ENCODE measurements around the gene DPYSL4.

The DPYSL4 gene

DNA sequence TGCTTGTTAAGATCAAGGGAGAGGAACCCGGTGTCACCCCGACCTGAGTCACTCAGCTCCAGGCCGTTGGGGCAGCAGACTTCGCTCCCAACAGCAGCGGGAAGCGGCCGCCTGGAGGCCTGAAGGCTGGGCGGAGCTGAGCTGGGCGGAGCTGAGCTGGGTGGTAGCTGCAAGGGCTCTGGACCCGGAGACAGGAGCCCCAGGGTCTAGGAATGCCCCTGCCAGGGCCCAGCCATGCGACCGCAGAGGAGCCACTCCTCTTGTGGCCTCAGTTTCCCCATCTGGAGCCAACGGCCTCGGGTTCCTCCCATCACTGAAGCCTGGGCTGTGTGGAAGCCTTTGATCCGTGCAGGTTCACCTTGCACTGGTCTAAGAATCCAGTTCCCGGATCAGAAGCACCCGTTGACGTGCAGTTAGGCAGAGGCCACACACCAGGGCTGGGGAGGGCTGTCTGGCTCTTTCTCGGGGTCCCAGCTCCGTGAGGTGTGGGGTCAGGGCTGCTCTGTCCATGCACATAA is 21.9 kb upstream of the DPYSL4 start:
- no peak for DNase-seq

- DNase-seq, result no peak
Observed at GRCh38 chr10:132165416-132165980, 21.2 kb upstream of the DPYSL4 start.

GRCh38 chr10:132166216-132166950 is 20.4 kb upstream of the DPYSL4 start:
- no peak for DNase-seq

GRCh38 chr10:132167041-132167674 is 19.6 kb upstream of the DPYSL4 start:
- no peak for DNase-seq

DNA sequence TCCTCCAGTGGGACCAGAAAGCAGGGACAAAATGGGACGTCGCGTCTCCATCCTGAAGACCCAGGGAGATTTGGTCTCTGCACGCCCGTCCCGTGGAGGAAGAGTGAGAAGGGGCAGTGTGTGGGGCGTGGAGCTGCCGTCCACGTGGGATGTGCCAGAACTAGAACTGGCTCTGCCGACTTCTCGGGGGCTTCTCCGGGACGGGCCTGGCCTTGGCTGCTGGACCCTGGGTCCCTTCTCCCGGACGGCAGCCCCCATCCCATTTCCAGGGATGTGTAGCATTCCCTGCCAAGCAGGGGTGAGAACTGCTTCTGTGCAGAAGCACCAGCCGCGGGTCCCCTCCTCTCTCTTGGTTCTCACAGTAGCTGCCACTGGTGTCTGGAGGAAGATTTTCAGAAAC is 18.8 kb upstream of the DPYSL4 start:
- DNase-seq, result no peak

DNA sequence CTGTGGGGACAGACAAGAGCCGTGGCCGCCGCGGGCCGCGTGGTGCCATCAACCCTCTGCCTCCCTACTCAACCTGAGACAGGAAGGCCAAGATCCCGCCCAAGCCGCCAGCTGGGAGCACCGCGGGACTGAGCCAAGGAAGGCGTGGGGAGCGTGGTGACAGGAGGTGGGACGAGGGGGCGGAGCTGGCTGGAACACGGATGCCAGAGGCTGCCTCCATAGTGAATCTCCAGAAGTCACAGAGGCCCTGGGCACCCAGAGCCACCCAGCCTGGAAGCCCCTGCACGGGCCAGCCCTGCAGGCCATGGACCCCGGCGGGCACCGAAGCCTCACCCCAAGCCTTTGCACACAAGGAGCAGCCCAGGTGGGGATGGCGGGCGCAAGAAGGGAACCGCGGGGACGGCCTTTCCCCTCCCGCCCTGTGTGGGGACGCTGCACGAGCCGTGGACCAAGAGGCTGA is 18.1 kb upstream of the DPYSL4 start:
- no peak for DNase-seq

DNA sequence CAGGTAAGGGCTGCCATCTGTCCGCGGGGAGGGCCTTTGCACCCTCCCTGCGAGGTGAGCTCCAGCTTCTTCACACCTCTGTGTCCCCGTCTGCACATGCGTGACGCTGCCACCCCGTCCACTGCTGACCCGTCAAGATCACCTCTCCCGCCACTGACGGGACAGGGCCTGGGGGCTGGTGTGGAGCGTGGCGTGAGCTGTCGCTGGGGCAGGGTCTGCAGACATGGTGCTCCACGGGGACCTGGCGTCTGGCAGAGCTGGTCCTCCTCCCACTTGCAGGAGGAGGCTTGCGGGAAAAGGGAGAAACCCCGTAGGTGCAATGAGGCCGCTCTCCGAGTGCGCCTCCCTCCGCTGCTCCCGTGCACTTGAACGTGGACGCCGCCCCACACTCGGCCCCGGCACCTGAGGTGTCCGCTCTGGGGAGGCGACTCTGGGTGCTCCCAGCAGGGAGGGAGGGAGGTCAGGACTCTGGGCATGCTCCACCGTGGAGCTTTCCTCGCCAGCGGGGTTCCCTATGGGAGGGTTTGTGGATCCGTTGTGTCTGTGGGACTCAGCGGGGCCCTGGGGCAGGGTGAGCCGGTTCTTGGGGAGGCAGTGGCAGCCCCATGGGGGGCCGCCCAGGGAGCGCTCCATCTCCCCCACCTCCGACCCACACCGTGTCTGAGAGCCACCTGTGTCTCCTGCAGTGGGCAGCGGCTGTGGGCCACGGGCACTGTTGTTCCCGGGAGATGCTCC is 17.6 kb upstream of the DPYSL4 start:
- DNase-seq, result no peak

- no peak for DNase-seq
Observed at GRCh38 chr10:132169766-132170560, 16.8 kb upstream of the DPYSL4 start.

DNA sequence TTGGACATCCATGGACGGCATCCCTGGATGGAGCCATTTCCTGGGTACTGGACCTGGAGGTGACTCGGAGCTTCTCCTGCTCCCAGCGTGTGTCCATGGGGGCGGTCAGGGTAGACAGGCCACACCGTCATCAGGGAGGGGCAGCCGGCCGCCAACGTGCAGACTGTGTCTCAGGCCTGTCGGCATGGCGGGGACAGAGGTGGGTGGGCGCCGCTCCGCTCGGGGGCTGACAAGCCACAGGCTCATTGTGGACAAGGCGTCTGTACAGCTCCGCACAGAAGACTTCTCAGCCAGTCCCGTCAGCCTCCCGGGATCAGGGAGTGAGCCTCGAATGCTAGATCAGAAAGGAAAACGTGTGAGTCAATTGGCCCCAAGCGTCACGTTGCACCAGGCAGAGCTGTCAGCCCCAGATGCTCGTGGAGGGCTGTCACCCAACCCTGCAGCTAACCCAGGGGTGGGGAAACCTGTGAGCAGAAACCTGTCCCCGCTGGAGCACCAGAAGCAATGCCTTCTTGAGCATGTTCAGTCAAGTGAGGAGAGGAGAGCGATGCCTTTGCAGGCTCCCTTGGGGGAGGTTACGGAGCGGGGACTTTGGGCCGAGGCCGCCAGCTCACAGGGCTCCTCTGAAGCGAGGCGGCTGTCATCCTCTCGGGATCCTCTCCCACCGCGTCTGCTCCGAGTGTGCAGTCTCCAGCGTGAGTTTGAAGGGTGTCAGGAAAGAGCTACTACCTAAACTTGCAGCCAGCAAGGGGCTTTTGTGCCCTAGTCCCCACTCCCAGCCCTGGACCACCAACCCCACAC is 16.0 kb upstream of the DPYSL4 start:
- DNase-seq, result no peak

- DNase-seq, result no peak
Observed at GRCh38 chr10:132172091-132173066, 14.4 kb upstream of the DPYSL4 start.

DNA sequence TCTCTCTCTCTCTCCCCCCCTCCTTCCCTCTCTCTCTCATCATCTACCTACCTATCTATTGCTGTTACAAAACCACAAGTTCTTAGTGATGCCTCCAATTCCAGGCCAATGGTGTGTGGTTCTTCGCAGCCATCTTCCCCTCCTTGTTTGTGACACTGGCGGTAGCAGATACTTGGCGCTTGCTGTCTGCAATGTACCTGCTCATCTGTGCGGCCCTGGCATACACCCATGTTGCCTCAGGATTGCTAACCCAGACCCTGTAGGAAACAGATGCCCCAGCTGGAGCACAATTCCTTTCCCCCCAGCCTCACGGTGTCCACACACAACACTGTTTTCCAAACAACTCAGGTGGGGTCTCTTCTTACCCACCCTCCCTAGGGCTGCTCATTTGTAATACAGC is 13.6 kb upstream of the DPYSL4 start:
- DNase-seq, result no peak

DNA sequence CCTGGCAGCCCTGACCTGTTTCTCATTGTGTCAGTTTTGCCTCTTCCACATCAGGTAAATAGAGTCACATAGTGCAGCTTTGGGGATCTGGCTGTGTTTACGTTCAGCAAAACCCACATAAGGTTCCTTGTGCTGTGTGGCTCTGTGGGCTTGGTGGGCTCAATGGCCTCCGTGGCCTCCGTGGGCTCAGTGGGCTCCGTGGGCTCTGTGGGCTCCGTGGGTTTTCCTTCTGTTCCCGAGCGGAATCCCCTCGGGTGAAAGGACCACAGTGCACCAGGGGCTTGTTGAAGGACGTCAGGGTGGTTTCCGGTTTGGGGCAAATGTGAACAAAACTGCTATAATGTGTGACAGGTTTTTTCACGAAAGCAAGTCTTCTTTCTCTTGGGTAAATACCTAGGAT is 12.5 kb upstream of the DPYSL4 start:
- DNase-seq, result no peak

- no peak for DNase-seq
Observed at GRCh38 chr10:132175408-132175807, 11.3 kb upstream of the DPYSL4 start.

- peak; percentile 20 for DNase-seq
Observed at GRCh38 chr10:132175907-132176581, 10.7 kb upstream of the DPYSL4 start.

DNA sequence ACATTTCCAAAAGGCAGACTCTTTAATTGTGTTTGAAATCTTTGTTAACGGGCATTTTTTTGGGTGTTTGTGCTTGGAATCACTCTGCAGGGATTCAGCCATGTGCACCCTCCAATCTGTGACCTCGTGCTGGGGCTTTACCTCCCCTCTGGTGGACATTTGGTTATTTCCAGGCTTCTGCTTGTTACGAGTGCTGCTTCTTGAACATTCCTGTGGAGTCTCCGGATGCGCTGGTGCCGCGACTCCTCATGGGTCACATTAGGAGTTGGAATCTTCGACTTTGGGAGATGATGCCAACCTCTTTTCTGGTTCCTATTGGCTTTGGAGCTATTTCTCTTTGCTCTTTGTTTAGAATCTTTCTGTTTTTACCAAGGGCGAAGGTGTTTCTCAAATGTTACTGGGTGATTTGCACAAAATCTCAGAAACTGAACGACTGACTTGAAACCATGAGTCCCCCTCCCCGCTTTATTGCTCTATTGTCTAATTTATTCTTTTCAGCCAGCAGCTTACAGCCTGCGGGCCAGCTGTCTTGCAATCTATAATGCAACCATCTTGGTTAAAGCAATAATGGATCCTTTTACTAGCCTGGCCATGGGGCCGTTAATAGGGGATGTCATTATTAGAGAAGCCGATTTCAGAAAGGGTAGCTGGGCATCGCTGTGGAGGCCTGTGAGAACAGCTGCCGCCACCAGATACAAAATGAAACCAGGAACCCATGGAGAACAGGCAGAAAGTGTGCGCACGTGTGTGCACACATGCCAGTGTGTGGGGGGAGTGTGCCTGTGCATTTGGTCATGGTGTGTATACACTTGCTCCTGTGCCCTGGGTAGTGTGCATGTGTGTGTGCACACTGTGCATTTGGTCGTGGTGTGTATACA is 9.9 kb upstream of the DPYSL4 start:
- no peak for DNase-seq

GRCh38 chr10:132178046-132178445 is 8.7 kb upstream of the DPYSL4 start:
- no peak for DNase-seq

GRCh38 chr10:132178672-132179545 is 7.8 kb upstream of the DPYSL4 start:
- no peak for DNase-seq

Measured in SHP77 treated with DMSO at 0.1 percent for 48 hours (cell line).